NCI-H460 (cell line): ENCODE data around the gene SUSD6. TPM values are rescaled to one million over a fixed set of nuclear protein-coding genes. Genes with fewer than 3 reads are reported as not detected.
"Not testable (repeated sequence)": the region's sequence is repeated elsewhere in the genome, so short reads cannot be mapped to it uniquely, and the experiment has no call there.

ENCODE experiments used
- DNase-seq: peaks from one replicate; pipeline ENCODE4 v3.0.0-alpha.2; 2016; ENCODE audit warnings: low read depth; ENCODE audit errors: extremely low read depth
- total RNA-seq: library from RNA; depleted of rRNA; stranded (reverse); fragments of >200 nt; shearing (Covaris generic); gene quantifications from 2 replicates; pipeline ENCODE4 v1.2.3, GENCODE V29; 2014

The SUSD6 gene
- total RNA-seq, 1 experiment from 2014 or later, result 4.9 TPM

- DNase-seq, result no peak
Observed at GRCh38 chr14:69693145-69693544, 81.7 kb downstream of the SUSD6 start.

GRCh38 chr14:69693801-69694729, 82.7 kb downstream of the SUSD6 start:
- no peak for DNase-seq

GRCh38 chr14:69694730-69695281, 83.4 kb downstream of the SUSD6 start:
- DNase-seq, result no peak

- no peak for DNase-seq
Observed at GRCh38 chr14:69695322-69696203, 84.2 kb downstream of the SUSD6 start.

GRCh38 chr14:69696204-69696527, 84.8 kb downstream of the SUSD6 start:
- DNase-seq, result no peak

GRCh38 chr14:69696633-69697557, 85.5 kb downstream of the SUSD6 start:
- no peak for DNase-seq

- DNase-seq, result no peak
Observed at GRCh38 chr14:69698572-69698971, 87.2 kb downstream of the SUSD6 start.

GRCh38 chr14:69699243-69699642, 87.8 kb downstream of the SUSD6 start:
- DNase-seq, result not testable (repeated sequence)

- no peak for DNase-seq
Observed at GRCh38 chr14:69699748-69700303, 88.4 kb downstream of the SUSD6 start.

GRCh38 chr14:69700575-69700974, 89.2 kb downstream of the SUSD6 start:
- no peak for DNase-seq

- no peak for DNase-seq
Observed at GRCh38 chr14:69701291-69701690, 89.9 kb downstream of the SUSD6 start.

- no peak for DNase-seq
Observed at GRCh38 chr14:69701857-69702256, 90.5 kb downstream of the SUSD6 start.

GRCh38 chr14:69703047-69704039, 91.9 kb downstream of the SUSD6 start:
- no peak for DNase-seq

GRCh38 chr14:69704319-69704718, 92.9 kb downstream of the SUSD6 start:
- DNase-seq, result no peak

- no peak for DNase-seq
Observed at GRCh38 chr14:69705706-69706105, 94.3 kb downstream of the SUSD6 start.

- no peak for DNase-seq
Observed at GRCh38 chr14:69708049-69708448, 96.7 kb downstream of the SUSD6 start.

GRCh38 chr14:69708586-69709560, 97.5 kb downstream of the SUSD6 start:
- no peak for DNase-seq
